HUES6 (cell line): Measurements from ENCODE around the gene LRRC53.

ENCODE experiments used
- H3K27ac ChIP-seq: 2 replicates; pipeline ENCODE4 v1.7.0; 2013; ENCODE audit warnings: low read depth, mild to moderate bottlenecking, low read length, inconsistent platforms
- H3K27me3 ChIP-seq: 2 replicates; pipeline ENCODE4 v1.6.1; 2013; ENCODE audit warnings: low read length; ENCODE audit not compliant: control insufficient read depth, insufficient read depth
- H3K36me3 ChIP-seq: 2 replicates; pipeline ENCODE4 v1.6.1; 2013; ENCODE audit warnings: low read length; ENCODE audit not compliant: control insufficient read depth, insufficient read depth
- H3K4me1 ChIP-seq: 2 replicates; pipeline ENCODE4 v1.6.1; 2013; ENCODE audit warnings: low read length; ENCODE audit not compliant: control insufficient read depth, insufficient read depth
- H3K4me3 ChIP-seq: 2 replicates; pipeline ENCODE4 v1.5.1; 2013; ENCODE audit warnings: low read depth, low read length
- H3K9ac ChIP-seq: one replicate; pipeline ENCODE4 v1.6.1; 2013; ENCODE audit warnings: mild to moderate bottlenecking, low read length
- H3K9me3 ChIP-seq: 2 replicates; pipeline ENCODE4 v1.6.1; 2013; ENCODE audit warnings: low read depth, low read length; ENCODE audit not compliant: control insufficient read depth, insufficient read depth

LRRC53 gene, protein sequence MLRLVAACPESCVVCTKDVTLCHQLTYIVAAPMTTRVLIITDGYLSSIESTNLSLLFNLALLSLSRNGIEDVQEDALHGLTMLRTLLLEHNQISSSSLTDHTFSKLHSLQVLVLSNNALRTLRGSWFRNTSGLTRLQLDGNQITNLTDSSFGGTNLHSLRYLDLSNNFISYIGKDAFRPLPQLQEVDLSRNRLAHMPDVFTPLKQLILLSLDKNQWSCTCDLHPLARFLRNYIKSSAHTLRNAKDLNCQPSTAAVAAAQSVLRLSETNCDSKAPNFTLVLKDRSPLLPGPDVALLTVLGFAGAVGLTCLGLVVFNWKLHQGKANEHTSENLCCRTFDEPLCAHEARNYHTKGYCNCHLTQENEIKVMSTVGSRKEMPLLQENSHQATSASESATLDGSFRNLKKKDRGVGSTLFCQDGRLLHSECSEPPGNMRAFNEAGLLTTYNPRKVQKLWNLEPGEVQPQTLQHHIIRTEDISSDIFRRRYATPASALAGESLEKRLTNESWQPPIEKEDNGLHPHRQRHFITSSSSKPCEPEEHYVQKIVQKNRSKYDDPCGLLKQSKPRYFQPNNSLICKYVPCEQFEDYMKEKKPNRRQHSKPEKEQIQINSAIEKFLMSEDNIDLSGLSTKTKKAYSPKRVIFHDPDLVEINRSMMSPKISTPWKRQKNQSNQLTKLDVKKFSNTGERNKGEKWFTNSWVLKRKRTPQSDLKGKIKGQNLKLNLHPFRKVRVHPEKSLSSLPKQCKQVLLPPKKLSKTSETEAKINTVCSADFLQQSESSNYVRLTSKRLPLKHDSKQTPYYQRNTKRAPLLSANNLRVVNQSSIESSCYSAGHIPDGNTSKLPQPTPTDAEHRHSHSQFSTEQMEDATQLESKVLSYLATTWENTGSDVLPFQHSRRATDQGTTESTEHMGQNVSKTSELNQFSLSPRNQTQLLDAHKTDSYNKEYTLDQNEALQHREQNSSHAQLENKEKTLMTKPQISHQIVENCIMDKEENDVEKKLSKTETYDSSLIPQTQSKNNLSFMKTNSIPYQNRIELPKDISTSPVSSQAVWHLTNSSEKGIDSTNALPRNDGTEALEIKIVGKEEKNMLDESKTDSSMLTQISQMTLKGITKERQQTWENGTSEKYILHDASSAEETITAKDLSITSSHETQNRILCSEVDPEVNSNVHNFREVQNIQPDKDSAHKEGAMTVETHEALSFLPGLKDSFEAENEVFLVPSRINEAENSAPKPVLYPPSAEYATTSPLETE

GRCh38 chr1:74512170-74512915, at the start of gene LRRC53:
Gene LRRC53, minus strand, starts transcription at chr1:74512611. Its CDS starts 29,262 bp downstream, at chr1:74483349.
- Histone ChIP-seq H3K27ac (no peak within 1 kb of the TSS), H3K4me1 (peaks cover 5% of the 10 kb centered on the region; the same call in 1 of the 2 replicates)

DNA sequence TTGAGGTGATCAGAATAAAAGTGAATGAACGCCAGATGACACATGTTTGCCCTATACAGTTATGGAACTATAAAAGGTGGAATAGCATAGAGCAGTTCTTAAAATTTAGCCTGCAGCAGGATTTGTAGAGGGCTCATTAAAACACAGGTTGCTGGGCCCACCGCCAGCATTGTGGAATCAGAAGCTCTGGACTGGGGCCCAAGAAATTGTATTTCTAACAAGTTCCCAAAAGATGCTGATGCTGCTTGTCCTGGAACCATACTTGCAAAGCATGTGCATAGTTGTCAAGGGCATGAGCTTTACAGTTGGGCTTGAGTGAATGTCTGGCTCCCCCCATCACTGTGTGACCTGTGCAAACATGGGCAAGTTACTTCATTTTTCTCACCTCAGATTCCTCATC, 37.5 kb upstream of the LRRC53 start:
- no peak overlapping the region for H3K27ac ChIP-seq
- no peaks in the 10 kb centered on the region for H3K9me3 ChIP-seq
- no peak overlapping the region for H3K4me3 ChIP-seq
- H3K4me1 ChIP-seq, result no peaks in the 10 kb centered on the region
- no peaks in the 10 kb centered on the region for H3K36me3 ChIP-seq
- no peak overlapping the region for H3K9ac ChIP-seq
- no peaks in the 10 kb centered on the region for H3K27me3 ChIP-seq

More at GRCh38 chr1:74512170-74512915, at the start of gene LRRC53:
- Histone ChIP-seq H3K9ac (no peak within 1 kb of the TSS), H3K27me3 (no peaks in the 10 kb centered on the region), H3K4me3 (no peak within 1 kb of the TSS), H3K36me3 (no peaks in the 10 kb centered on the region), H3K9me3 (no peaks in the 10 kb centered on the region)

GRCh38 chr1:74548961-74549750, 36.7 kb upstream of the LRRC53 start:
- Histone ChIP-seq H3K36me3 (no peaks in the 10 kb centered on the region), H3K27ac (no peak overlapping the region), H3K4me3 (no peak overlapping the region), H3K9me3 (no peaks in the 10 kb centered on the region), H3K4me1 (no peaks in the 10 kb centered on the region), H3K27me3 (no peaks in the 10 kb centered on the region), H3K9ac (no peak overlapping the region)

GRCh38 chr1:74545821-74546220, 33.4 kb upstream of the LRRC53 start:
- Histone ChIP-seq H3K9me3 (no peaks in the 10 kb centered on the region), H3K9ac (no peak overlapping the region), H3K36me3 (no peaks in the 10 kb centered on the region), H3K27me3 (no peaks in the 10 kb centered on the region), H3K4me3 (no peak overlapping the region), H3K27ac (no peak overlapping the region), H3K4me1 (no peaks in the 10 kb centered on the region)

- Histone ChIP-seq H3K36me3 (no peaks in the 10 kb centered on the region), H3K4me1 (no peaks in the 10 kb centered on the region), H3K9me3 (no peaks in the 10 kb centered on the region)
Observed at GRCh38 chr1:74534241-74534640, 21.8 kb upstream of the LRRC53 start.

DNA sequence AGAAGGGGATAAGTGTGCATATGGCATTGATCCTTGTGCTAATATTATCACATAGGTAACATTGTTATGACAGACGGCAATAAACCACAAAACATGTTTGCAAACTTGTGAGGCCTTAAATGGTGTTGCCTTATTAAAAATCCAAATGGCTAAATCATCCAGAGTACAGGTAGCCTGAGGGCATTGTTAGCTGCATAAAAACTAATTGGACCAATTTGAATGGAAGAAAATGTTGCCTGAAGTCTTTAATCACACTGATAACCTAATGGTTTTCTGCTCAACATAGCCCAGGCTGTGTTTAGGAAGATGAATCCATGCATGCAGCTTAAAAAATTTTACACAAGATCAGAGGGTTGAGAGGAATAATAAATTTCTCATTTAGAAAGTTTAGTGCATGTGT, 19.4 kb upstream of the LRRC53 start:
- no peak overlapping the region for H3K27ac ChIP-seq
- H3K36me3 ChIP-seq, result no peaks in the 10 kb centered on the region

More at GRCh38 chr1:74534241-74534640, 21.8 kb upstream of the LRRC53 start:
- no peaks in the 10 kb centered on the region for H3K27me3 ChIP-seq
- no peak overlapping the region for H3K27ac ChIP-seq
- H3K9ac ChIP-seq, result no peak overlapping the region
- H3K4me3 ChIP-seq, result no peak overlapping the region

GRCh38 chr1:74530892-74531291, 18.5 kb upstream of the LRRC53 start:
- Histone ChIP-seq H3K4me3 (no peak overlapping the region), H3K27ac (no peak overlapping the region), H3K27me3 (no peaks in the 10 kb centered on the region), H3K9ac (no peak overlapping the region), H3K4me1 (0 out of 2 replicates have a peak, but pooled peaks cover 2% of the 10 kb centered on the region), H3K36me3 (no peaks in the 10 kb centered on the region), H3K9me3 (no peaks in the 10 kb centered on the region)

More for the DNA sequence above, 19.4 kb upstream of the LRRC53 start:
- Histone ChIP-seq H3K4me1 (no peaks in the 10 kb centered on the region), H3K9me3 (no peaks in the 10 kb centered on the region), H3K9ac (no peak overlapping the region), H3K4me3 (no peak overlapping the region), H3K27me3 (no peaks in the 10 kb centered on the region)

- Histone ChIP-seq H3K27ac (no peak overlapping the region), H3K4me3 (no peak overlapping the region), H3K36me3 (no peaks in the 10 kb centered on the region), H3K27me3 (no peaks in the 10 kb centered on the region), H3K4me1 (peaks cover 23% of the 10 kb centered on the region), H3K9me3 (no peaks in the 10 kb centered on the region), H3K9ac (no peak overlapping the region)
Observed at GRCh38 chr1:74528123-74528522, 15.7 kb upstream of the LRRC53 start.

DNA sequence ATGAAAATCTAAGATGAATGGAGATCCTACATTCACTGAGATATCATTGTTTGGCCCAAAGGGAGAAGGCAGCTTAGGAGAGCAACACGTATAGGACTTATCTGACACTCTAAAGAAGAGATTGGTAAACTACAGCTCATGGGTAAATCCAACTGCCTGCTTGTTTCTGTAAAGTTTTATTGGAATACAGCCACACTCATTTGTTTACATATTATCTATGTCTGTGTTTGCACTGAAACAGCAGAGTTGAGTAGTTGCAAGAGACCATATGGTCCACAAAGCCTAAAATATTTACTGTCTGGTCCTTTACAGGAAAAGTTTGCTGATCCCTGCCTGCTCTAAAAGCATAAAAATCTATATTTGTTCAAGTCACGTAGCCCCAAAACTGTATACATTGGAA, 14.3 kb upstream of the LRRC53 start:
- Histone ChIP-seq H3K27me3 (no peaks in the 10 kb centered on the region), H3K4me1 (peaks cover 37% of the 10 kb centered on the region)

More for the DNA sequence above, 14.3 kb upstream of the LRRC53 start:
- H3K4me3 ChIP-seq, result no peak overlapping the region
- no peak overlapping the region for H3K9ac ChIP-seq
- no peaks in the 10 kb centered on the region for H3K36me3 ChIP-seq
- no peak overlapping the region for H3K27ac ChIP-seq
- H3K9me3 ChIP-seq, result no peaks in the 10 kb centered on the region
